KMS-11 (cell line): ENCODE measurements around the gene SSPN.

Experiments used
- H2AFZ ChIP-seq: fragments of 200-600 bp; sonication (generic); 2 replicates; pipeline ENCODE4 v1.6.1; 2016; ENCODE audit warnings: antibody characterized with exemption, mixed run types, low read depth
- H3K27ac ChIP-seq: fragments of 200-600 bp; sonication (generic); 2 replicates; pipeline ENCODE4 v1.6.1; 2016; ENCODE audit warnings: mild to moderate bottlenecking, mixed run types
- H3K27me3 ChIP-seq: fragments of 200-600 bp; sonication (generic); 2 replicates; pipeline ENCODE4 v1.6.1; 2017; ENCODE audit warnings: mild to moderate bottlenecking, low read depth, mixed run types, moderate library complexity; ENCODE audit not compliant: insufficient read depth
- H3K36me3 ChIP-seq: fragments of 200-600 bp; sonication (generic); 2 replicates; pipeline ENCODE4 v1.6.1; 2017; ENCODE audit warnings: mild to moderate bottlenecking, mixed run types; ENCODE audit not compliant: insufficient read depth
- H3K4me1 ChIP-seq: fragments of 200-600 bp; sonication (generic); 2 replicates; pipeline ENCODE4 v1.6.1; 2016; ENCODE audit warnings: mild to moderate bottlenecking, low read depth, mixed run types; ENCODE audit not compliant: poor library complexity, severe bottlenecking
- H3K4me2 ChIP-seq: fragments of 200-600 bp; sonication (generic); 2 replicates; pipeline ENCODE4 v1.7.0; 2016; ENCODE audit warnings: mild to moderate bottlenecking, mixed run types
- H3K4me3 ChIP-seq: fragments of 200-600 bp; sonication (generic); IDR thresholded peaks from 2 replicates; pipeline ENCODE4 v1.6.1; 2017; ENCODE audit warnings: low read depth, low read length, mixed read lengths; ENCODE audit not compliant: insufficient read depth
- H3K79me2 ChIP-seq: fragments of 200-600 bp; sonication (generic); 2 replicates; pipeline ENCODE4 v1.6.1; 2016; ENCODE audit warnings: low read depth, mixed run types; ENCODE audit not compliant: insufficient read depth
- H3K9ac ChIP-seq: fragments of 200-600 bp; sonication (generic); 2 replicates; pipeline ENCODE4 v1.6.1; 2016; ENCODE audit warnings: mild to moderate bottlenecking, mixed run types
- H4K20me1 ChIP-seq: fragments of 200-600 bp; sonication (generic); 2 replicates; pipeline ENCODE4 v1.6.1; 2016; ENCODE audit warnings: mild to moderate bottlenecking, mixed run types; ENCODE audit not compliant: insufficient read depth
- CTCF ChIP-seq: fragments of 200-600 bp; sonication (generic); conservative IDR thresholded peaks from 2 replicates; pipeline ENCODE4 v1.6.1; 2017; ENCODE audit warnings: low read depth, mild to moderate bottlenecking, antibody characterized with exemption, low read length, moderate library complexity, mixed read lengths

SSPN gene

GRCh38 chr12:26179826-26180225 is 15.5 kb upstream of the SSPN start:
- Histone ChIP-seq H3K79me2 (no peaks in the 10 kb centered on the region), H4K20me1 (no peaks in the 10 kb centered on the region), H3K4me1 (no peaks in the 10 kb centered on the region), H3K27me3 (no peaks in the 10 kb centered on the region), H3K9ac (no peak overlapping the region), H3K27ac (no peak overlapping the region), H3K36me3 (no peaks in the 10 kb centered on the region), H2AFZ (no peak overlapping the region), H3K4me3 (no peak overlapping the region), H3K4me2 (no peak overlapping the region)
- TF ChIP-seq CTCF: no peak

- Histone ChIP-seq H3K79me2 (no peaks in the 10 kb centered on the region), H3K4me1 (no peaks in the 10 kb centered on the region), H3K4me2 (no peak overlapping the region), H2AFZ (no peak overlapping the region), H3K9ac (no peak overlapping the region), H4K20me1 (no peaks in the 10 kb centered on the region), H3K27ac (no peak overlapping the region), H3K27me3 (no peaks in the 10 kb centered on the region), H3K4me3 (no peak overlapping the region), H3K36me3 (no peaks in the 10 kb centered on the region)
- TF ChIP-seq CTCF: no peak
Observed at GRCh38 chr12:26182377-26182776, 13.0 kb upstream of the SSPN start.

- Histone ChIP-seq H3K4me1 (peaks cover 9% of the 10 kb centered on the region), H3K4me3 (no peak overlapping the region), H3K4me2 (no peak overlapping the region)
Observed at GRCh38 chr12:26185532-26186320, 9.6 kb upstream of the SSPN start.

GRCh38 chr12:26187014-26187798 is 8.2 kb upstream of the SSPN start:
- Histone ChIP-seq H3K4me1 (peaks cover 9% of the 10 kb centered on the region), H3K36me3 (no peaks in the 10 kb centered on the region), H3K27ac (no peak overlapping the region), H3K4me3 (no peak overlapping the region), H4K20me1 (no peaks in the 10 kb centered on the region), H3K27me3 (no peaks in the 10 kb centered on the region), H3K9ac (no peak overlapping the region), H3K79me2 (no peaks in the 10 kb centered on the region), H2AFZ (no peak overlapping the region), H3K4me2 (no peak overlapping the region)
- no peak for TF ChIP-seq CTCF

More at GRCh38 chr12:26185532-26186320, 9.6 kb upstream of the SSPN start:
- Histone ChIP-seq H3K79me2 (no peaks in the 10 kb centered on the region), H3K9ac (no peak overlapping the region), H4K20me1 (no peaks in the 10 kb centered on the region), H3K36me3 (no peaks in the 10 kb centered on the region), H3K27ac (no peak overlapping the region), H3K27me3 (no peaks in the 10 kb centered on the region), H2AFZ (no peak overlapping the region)
- no peak for TF ChIP-seq CTCF
